Prostate gland (tissue), 2 donors: ENCODE data around the gene MACC1. TPM values are rescaled to one million over a fixed set of nuclear protein-coding genes. Genes with fewer than 3 reads are reported as not detected.

Source experiments
- DNase-seq: peaks from one replicate; pipeline ENCODE4 v3.0.0-alpha.2; 2019; ENCODE audit warnings: low spot score
- H3K27ac ChIP-seq, 2 donors: fragments of 200-600 bp; sonication (generic); 2 replicates each; pipeline ENCODE4 v1.5.1; 2017 to 2019
- H3K27me3 ChIP-seq: fragments of 200-600 bp; sonication (generic); replicated peaks from 2 replicates; pipeline ENCODE4 v1.5.1; 2019; ENCODE audit not compliant: insufficient read depth
- H3K36me3 ChIP-seq, 2 donors: fragments of 200-600 bp; sonication (generic); 1 replicate in 1 of 2; 2 replicates in 1 of 2; pipeline versions ENCODE4 v1.5.1 to v1.8.1; 2017 to 2019
- H3K4me1 ChIP-seq: fragments of 200-600 bp; sonication (generic); replicated peaks from 2 replicates; pipeline ENCODE4 v1.5.1; 2019
- H3K4me3 ChIP-seq, 2 donors: fragments of 200-600 bp; sonication (generic); 2 replicates each; pipeline ENCODE4 v1.5.1; 2017 to 2019
- H3K9me3 ChIP-seq: fragments of 200-600 bp; sonication (generic); 2 replicates; pipeline ENCODE4 v1.5.1; 2017
- POLR2A ChIP-seq: fragments of 450-650 bp; IDR thresholded peaks from one replicate; pipeline ENCODE4 v1.6.1; 2016; ENCODE audit warnings: antibody characterized with exemption, mild to moderate bottlenecking
- POLR2AphosphoS5 ChIP-seq: sonication (generic); formaldehyde crosslinking; IDR thresholded peaks from one replicate; pipeline ENCODE4 v1.6.1; 2017; ENCODE audit warnings: antibody characterized with exemption
- WGBS: methylation state at CpG from one replicate; pipeline ENCODE4 v1.1.5; 2018; 5-methylcytosine and 5-hydroxymethylcytosine counted together
- intact Hi-C: fragments of 100-400 bp; cut with DNase I; formaldehyde crosslinking; loops from one replicate; pipeline ENCODE4 v1.14.2; 2022
- total RNA-seq, 2 donors: library from RNA; depleted of rRNA; stranded (reverse); fragments of >200 nt; gene quantifications; one replicate each; pipeline ENCODE4 v1.1.0, GENCODE V29; 2016
- TF ChIP-seq, protein P1 (sequence below), 4 experiments: fragments of 200-600 bp in 2 of 4; fragments of 450-650 bp in 2 of 4; sonication (generic) in 2 of 4; IDR thresholded peaks; 1 replicate in 3 of 4; 2 replicates in 1 of 4; pipeline ENCODE4 v1.5.1; 2016 to 2019; ENCODE audit warnings: antibody characterized with exemption in 4 of 4, mild to moderate bottlenecking in 2 of 4, moderate library complexity in 2 of 4

The MACC1 gene
- total RNA-seq, 2 donors from 2014 or later = 3.0 to 3.4 TPM

GRCh38 chr7:20140291-20141001 lies 76.7 kb downstream of the MACC1 start:
- TF ChIP-seq POLR2A = no peak
- TF ChIP-seq, protein P1, sequence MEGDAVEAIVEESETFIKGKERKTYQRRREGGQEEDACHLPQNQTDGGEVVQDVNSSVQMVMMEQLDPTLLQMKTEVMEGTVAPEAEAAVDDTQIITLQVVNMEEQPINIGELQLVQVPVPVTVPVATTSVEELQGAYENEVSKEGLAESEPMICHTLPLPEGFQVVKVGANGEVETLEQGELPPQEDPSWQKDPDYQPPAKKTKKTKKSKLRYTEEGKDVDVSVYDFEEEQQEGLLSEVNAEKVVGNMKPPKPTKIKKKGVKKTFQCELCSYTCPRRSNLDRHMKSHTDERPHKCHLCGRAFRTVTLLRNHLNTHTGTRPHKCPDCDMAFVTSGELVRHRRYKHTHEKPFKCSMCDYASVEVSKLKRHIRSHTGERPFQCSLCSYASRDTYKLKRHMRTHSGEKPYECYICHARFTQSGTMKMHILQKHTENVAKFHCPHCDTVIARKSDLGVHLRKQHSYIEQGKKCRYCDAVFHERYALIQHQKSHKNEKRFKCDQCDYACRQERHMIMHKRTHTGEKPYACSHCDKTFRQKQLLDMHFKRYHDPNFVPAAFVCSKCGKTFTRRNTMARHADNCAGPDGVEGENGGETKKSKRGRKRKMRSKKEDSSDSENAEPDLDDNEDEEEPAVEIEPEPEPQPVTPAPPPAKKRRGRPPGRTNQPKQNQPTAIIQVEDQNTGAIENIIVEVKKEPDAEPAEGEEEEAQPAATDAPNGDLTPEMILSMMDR (IDR thresholded peaks at IDR 0.05) = no peak
- TF ChIP-seq POLR2AphosphoS5 = no peak
- Histone ChIP-seq H3K4me3 (no peak overlapping the region), H3K4me1 (no peaks in the 10 kb centered on the region), H3K36me3 (no peaks in the 10 kb centered on the region), H3K9me3 (no peaks in the 10 kb centered on the region), H3K27ac (no peak overlapping the region), H3K27me3 (no peaks in the 10 kb centered on the region)
- WGBS = 48% methylated on average over 4 of the region's 4 CpGs
- intact Hi-C loops = no loop called here
- DNase-seq = no peak

- 99% methylated on average over 2 of the region's 2 CpGs for WGBS
Measured at GRCh38 chr7:20136647-20137046, 80.5 kb downstream of the MACC1 start.

DNA sequence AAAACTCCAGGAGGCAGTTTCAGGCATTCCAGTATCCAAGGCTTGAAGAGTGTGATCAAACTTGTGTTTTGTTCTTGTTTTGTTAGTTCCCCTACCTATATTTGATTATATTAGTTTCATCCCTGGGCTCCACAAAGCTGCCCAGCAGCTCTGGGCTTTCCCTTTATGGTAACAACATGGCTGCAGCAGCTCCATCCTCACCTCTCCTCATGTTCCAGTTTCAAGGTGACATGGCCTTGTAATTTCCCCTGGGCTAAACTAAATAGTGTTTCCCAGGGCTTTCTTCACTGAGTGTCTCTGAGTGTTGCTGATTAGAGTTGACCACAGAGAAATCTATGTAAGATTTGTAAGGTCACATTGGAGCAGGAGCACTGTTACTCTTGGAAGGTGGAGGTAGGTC lies 83.4 kb downstream of the MACC1 start:
- no peaks in the 10 kb centered on the region for H3K9me3 ChIP-seq
- intact Hi-C loops = no loop called here
- DNase-seq = no peak
- no peaks in the 10 kb centered on the region for H3K36me3 ChIP-seq
- no peak overlapping the region for H3K4me3 ChIP-seq
- H3K27me3 ChIP-seq = no peaks in the 10 kb centered on the region
- H3K27ac ChIP-seq = no peak overlapping the region
- H3K4me1 ChIP-seq = no peaks in the 10 kb centered on the region
- TF ChIP-seq POLR2AphosphoS5 (no peak), POLR2A (no peak)
- TF ChIP-seq, protein P1 (IDR thresholded peaks at IDR 0.05) = no peak

More at GRCh38 chr7:20136647-20137046, 80.5 kb downstream of the MACC1 start:
- H3K36me3 ChIP-seq = no peaks in the 10 kb centered on the region
- DNase-seq = no peak
- intact Hi-C loops = no loop called here
- H3K4me3 ChIP-seq = no peak overlapping the region
- no peaks in the 10 kb centered on the region for H3K4me1 ChIP-seq
- H3K9me3 ChIP-seq = no peaks in the 10 kb centered on the region
- TF ChIP-seq, protein P1 (IDR thresholded peaks at IDR 0.05) = no peak
- no peak for TF ChIP-seq POLR2AphosphoS5
- TF ChIP-seq POLR2A = no peak
- no peak overlapping the region for H3K27ac ChIP-seq
- no peaks in the 10 kb centered on the region for H3K27me3 ChIP-seq

GRCh38 chr7:20132585-20132984 lies 84.6 kb downstream of the MACC1 start:
- 68% methylated on average over 2 of the region's 2 CpGs for WGBS

More at GRCh38 chr7:20132585-20132984, 84.6 kb downstream of the MACC1 start:
- H3K4me1 ChIP-seq = no peaks in the 10 kb centered on the region
- intact Hi-C loops = no loop called here
- TF ChIP-seq, protein P1 (IDR thresholded peaks at IDR 0.05) = no peak
- TF ChIP-seq POLR2A = no peak
- no peak for TF ChIP-seq POLR2AphosphoS5
- no peaks in the 10 kb centered on the region for H3K36me3 ChIP-seq
- H3K27ac ChIP-seq = no peak overlapping the region
- H3K4me3 ChIP-seq = no peak overlapping the region
- no peak for DNase-seq
- no peaks in the 10 kb centered on the region for H3K9me3 ChIP-seq
- no peaks in the 10 kb centered on the region for H3K27me3 ChIP-seq
